Stimulated activated naive CD4-positive, alpha-beta T cell treated with Interleukin-2 at 50 U/mL for 16 hours (primary cell): Measurements from ENCODE around the gene HTATIP2.
"Not testable (repeated sequence)": the region's sequence is repeated elsewhere in the genome, so short reads cannot be mapped to it uniquely, and the experiment has no call there.

Experiments used
- DNase-seq: peaks from one replicate; lab custom pipeline; 2025; lab: John Stamatoyannopoulos, UW

HTATIP2 gene

GRCh38 chr11:20363500-20364340, at the start of gene HTATIP2:
Gene HTATIP2 (plus strand): TSS chr11:20363714. CDS start chr11:20364238, 524 bp downstream.
- DNase-seq, result peak; percentile 67

- DNase-seq, result no peak
Measured at GRCh38 chr11:20315800-20316199, 47.7 kb upstream of the HTATIP2 start.

DNA sequence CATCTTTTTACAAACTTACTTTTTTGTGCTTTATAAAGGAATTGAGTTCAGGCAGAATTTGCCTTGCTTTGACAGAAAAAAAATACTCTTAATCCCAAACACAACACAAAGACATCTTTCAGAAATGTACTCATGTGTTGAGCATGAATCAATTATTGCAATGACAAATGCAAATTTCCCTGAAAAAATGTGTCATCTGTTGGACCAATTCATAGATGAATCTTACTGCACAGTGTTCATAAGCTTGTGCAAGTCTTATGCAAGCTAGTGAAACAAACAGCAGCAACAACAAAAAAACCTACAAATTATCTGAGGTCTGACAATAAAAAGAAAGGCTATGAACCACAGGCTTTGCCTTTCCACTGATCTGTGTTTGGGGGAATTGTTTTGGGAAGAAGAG, 42.3 kb upstream of the HTATIP2 start:
- DNase-seq, result no peak

GRCh38 chr11:20327377-20327935, 36.1 kb upstream of the HTATIP2 start:
- no peak for DNase-seq

- no peak for DNase-seq
Measured at GRCh38 chr11:20336056-20336455, 27.5 kb upstream of the HTATIP2 start.

GRCh38 chr11:20337526-20338154, 25.9 kb upstream of the HTATIP2 start:
- no peak for DNase-seq

- no peak for DNase-seq
Measured at GRCh38 chr11:20342347-20343141, 21.0 kb upstream of the HTATIP2 start.

- DNase-seq, result no peak
Measured at GRCh38 chr11:20351136-20351535, 12.4 kb upstream of the HTATIP2 start.

DNA sequence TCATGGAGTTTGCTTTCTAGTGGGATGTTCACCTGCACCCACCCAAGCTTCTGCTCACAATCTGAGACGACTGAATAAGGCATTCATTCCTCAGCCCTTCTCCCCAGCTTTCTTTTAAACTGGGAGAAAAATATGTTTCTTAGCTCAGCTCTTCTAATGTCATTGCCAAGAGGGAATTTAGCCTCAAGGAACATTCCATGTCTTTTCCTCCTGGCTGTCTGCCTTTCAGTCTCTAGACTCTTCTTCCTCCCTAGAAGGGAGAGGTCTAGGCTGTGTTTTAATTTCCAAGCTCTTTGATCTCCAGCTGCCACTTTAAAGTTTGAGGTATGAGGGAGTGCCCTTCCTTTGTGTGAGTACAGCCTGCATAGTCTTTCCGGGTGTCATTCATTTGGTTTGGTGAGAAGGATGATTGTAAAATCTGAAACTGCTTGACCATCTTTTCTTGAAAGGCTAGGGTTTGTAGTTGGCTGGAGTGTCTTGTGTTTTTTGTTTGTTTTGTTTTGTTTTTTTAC, 11.7 kb upstream of the HTATIP2 start:
- no peak for DNase-seq

DNA sequence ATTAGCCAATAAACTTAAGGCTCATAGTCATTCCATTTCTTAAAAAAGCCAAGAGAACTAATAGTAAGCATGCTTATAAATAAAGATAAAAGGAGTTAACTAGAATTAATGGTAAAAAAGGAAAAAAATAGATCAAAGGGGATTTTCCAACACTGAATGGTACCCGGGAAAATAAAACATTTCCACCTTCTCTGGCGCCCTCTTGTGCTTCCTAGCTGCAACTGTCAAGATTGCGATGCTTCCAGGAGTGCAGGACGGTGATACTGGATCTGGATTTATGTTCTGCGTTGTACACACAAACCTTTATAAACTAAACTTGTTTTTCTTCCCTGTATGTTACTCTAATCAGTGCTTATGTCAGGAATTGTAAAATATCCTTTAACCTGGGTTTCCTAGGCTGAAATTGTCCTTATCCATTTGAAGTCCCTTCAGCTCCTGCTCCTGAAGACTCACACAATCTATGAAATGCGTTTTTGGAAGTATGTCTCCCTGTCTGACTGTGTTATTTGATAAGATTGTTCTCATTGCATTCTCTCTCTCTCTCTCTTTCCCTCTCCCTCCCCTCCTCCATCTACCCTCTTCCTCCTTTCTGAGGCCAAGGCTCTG, 9.6 kb upstream of the HTATIP2 start:
- no peak for DNase-seq

DNA sequence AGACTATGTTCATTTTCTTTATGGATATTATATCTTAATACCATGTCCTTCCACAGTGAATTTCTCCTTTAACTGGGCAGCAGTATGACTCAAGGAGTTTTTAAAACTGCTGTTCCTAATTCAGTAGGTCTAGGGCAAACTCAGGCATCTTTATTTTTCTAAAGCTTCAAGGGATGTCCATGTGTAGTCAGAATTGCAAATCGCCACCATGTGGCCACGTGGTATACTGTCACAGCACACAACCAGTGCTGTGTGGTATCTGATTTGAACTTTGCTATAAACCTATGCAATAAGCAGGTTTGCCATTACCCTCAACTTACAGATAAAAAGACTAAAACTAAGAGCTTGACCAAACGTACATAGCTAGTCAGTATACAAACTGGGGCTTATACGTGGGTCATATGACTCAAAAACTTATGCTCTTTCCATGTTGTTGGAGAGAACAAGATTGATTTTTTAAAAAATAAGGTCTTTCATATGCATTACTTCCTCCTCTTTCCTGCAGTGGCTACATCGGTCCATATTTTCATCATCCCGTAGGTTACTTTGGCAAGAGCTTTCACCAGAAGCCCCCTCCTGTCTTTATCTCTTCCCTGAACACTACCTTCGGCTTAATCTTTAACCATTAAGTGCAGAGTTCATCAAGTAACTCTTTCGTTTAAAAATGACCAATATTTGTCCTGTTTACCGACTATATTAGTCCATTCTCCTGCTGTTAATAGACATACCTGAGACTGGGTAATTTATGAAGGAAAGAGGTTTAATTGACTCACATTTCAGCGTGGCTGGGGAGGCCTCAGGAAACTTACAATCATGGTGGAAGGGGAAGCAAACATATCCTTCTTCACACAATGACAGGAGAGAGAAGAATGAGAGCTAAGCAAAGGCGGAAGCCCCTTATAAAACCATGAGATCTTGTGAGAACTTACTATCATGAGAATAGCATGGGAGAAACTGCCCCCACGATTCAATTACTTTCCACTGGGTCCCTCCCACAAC, 8.0 kb upstream of the HTATIP2 start:
- no peak for DNase-seq

GRCh38 chr11:20357150-20357549, 6.4 kb upstream of the HTATIP2 start:
- DNase-seq, result no peak

- DNase-seq, result no peak
Measured at GRCh38 chr11:20360650-20361049, 2.9 kb upstream of the HTATIP2 start.

- no peak for DNase-seq
Measured at GRCh38 chr11:20362481-20362880, 1.0 kb upstream of the HTATIP2 start.

DNA sequence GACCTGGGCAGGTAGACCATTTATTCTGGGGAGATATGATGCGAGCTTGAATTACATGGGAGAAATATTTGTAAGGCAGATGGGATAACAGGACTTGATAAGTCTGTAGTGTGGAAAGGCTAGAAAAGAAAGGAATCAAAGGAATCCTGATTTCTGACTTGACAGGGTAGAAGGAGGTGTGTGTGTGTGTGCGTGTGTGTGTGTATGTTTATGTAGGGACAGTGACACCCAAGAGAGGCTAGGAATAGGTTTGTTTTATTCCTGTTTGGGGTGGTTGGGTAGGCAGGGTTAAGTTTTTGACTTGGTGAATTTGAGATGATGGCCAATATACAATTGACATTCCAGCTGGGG, 390 bp upstream of the HTATIP2 start:
- no peak for DNase-seq

DNA sequence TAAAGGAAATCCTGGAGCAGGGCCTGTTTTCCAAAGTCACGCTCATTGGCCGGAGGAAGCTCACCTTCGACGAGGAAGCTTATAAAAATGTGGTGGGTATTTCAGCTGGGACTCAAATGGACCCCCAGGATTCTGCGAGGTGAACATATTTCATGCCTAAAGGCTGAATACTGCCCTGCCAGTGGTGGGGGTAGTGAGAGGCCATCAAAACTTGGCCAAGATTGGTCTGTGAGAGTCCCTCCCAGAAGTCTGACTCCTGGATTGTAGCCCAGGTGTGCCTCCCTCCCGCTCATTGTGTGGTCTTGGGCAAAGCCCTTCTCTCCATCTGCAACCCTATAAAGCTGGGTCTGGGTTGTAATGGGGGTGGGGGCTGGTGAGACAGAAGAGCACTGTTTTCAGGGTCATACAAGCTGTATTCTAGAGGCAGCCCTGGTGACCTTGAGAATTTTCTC, 853 bp downstream of the HTATIP2 start:
- no peak for DNase-seq

DNA sequence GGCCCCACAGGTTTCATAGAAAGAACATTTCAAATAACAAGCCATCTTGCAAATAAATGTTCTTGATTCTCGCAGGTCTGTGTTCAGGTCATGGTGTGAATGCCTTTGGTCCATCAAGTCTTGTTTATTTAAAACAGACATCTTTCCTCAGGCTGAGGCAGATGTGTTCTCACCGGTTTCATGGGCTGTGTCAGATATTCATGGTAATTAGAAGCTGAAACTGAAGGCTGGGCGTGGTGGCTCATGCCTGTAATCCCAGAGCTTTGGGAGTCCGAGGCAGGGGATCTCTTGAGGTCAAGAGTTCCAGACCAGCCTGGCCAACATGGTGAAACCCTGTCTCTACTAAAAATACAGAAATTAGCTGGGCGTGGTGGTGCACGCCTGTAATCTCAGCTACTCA, 2.0 kb downstream of the HTATIP2 start:
- not testable (repeated sequence) for DNase-seq

DNA sequence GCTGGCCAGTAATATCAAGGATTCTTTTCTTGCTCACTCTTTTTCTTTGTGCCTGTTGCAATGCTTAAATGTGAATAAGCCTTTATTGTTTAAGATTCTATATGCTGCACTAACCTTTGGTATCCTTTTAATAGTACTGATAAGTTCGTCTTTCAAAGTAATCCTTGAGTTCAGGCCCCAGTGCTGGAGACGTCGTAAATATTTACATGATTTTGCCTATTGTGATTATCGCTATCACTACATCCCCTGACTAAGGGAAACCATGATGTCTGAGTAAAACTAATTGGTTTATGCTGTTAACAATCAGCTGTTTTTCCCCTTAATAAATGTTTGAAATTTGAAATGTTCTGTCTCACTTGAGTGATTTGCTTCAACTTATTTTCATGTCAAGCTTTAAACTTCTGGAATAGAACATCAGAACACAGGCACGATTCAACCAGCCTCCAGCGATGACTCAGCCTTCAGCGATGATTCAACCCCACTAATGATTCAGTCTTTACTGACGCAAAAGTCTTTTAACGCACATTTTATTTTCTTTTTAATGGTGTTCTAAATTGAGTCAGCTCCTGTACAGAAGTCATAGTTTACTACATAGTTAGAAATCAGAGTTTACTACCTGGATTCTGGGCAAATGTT, 3.9 kb downstream of the HTATIP2 start:
- DNase-seq, result peak; percentile 73

DNA sequence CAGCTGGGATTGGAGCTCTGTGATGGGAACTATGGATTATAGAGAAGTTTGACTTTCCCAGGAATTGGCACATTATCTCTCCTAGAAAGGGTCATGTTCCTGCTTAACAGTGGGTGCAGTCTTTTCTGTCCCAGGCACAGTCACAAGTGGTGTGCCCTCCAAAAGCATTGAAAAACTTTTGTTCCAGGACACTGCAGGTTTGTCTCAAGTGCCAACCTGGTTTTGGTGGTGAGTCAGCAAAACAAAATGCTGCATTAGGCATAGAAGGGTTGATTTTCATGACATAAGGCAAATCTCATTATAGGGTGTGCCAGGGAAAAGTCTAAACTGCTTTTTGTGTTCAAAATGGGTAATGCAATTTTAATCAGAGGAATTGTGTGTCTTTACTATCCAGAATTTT, 4.9 kb downstream of the HTATIP2 start:
- no peak for DNase-seq

DNA sequence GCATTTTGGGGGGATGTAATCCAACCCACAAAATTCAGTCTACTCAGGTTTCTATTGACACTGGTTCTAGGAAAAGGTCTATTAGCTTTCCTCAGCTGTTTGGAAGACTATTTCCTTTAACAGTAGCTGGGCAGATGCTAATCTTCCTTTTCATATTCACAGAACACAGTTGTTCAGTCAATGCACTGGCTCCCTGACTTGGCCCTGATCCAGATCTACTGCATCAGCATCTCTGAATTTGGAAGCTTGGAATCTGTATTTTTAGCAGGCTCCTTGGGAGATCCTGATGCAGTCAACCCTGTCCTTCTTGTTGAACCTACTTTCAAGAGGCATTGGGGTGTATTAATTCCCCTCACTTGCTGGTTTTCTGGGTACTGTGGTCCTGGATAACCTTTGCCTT, 6.3 kb downstream of the HTATIP2 start:
- DNase-seq, result no peak
